ENCODE measurements around the gene SPATS2. TPM values are rescaled to one million over a fixed set of nuclear protein-coding genes. Genes with fewer than 3 reads are reported as not detected.

SPATS2 gene
- total and polyA plus RNA-seq, 11 donors, result 3.0 to 9.1 (median 5.7) TPM

GRCh38 chr12:49403971-49404450 lies 36.7 kb downstream of the SPATS2 start:
- no peak for DNase-seq
- Histone ChIP-seq H3K27me3 (no peaks in the 10 kb centered on the region), H3K27ac (no peak overlapping the region), H3K36me3 (no peaks in the 10 kb centered on the region), H3K4me3 (no peak overlapping the region), H3K9me3 (no peaks in the 10 kb centered on the region), H3K4me1 (no peaks in the 10 kb centered on the region)
- no peak for ATAC-seq
- 75 to 78% (median 76%) methylated on average over 5 of the region's 5 CpGs for WGBS, 4 donors
- intact Hi-C loops (cut with DNase I), result no loop called here
- no peak for TF ChIP-seq CTCF (IDR thresholded peaks at IDR 0.05)
- TF ChIP-seq POLR2A (IDR thresholded peaks at IDR 0.05), result no peak

DNA sequence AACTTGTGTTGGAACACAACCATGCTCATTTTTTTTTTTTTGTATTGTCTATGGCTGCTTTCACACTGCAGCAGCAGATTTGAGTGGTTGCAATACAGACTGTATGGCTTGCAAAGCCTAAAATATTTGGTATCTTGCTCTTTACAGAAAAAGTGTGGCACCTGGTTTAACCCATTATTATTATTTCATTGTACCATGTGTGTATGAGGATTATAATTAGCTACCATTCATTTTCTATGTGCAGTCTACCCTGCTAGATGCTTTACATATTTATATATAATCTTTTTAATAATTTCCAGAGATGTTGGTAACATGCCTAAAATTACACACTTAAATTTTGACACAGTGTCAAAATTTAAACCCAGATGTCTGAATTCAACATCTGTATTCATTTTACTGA lies 37.7 kb downstream of the SPATS2 start:
- Histone ChIP-seq H3K27ac (no peak overlapping the region), H3K36me3 (no peaks in the 10 kb centered on the region), H3K4me1 (no peaks in the 10 kb centered on the region), H3K9me3 (no peaks in the 10 kb centered on the region), H3K4me3 (no peak overlapping the region), H3K27me3 (no peaks in the 10 kb centered on the region)
- intact Hi-C loops (cut with DNase I), result no loop called here
- no peak for DNase-seq
- TF ChIP-seq POLR2A (IDR thresholded peaks at IDR 0.05) (no peak), CTCF (IDR thresholded peaks at IDR 0.05) (no peak)
- no peak for ATAC-seq

GRCh38 chr12:49410818-49411217 lies 43.6 kb downstream of the SPATS2 start:
- intact Hi-C loops (cut with DNase I), result no loop called here
- Histone ChIP-seq H3K27ac (no peak overlapping the region), H3K9me3 (no peaks in the 10 kb centered on the region), H3K27me3 (no peaks in the 10 kb centered on the region), H3K36me3 (no peaks in the 10 kb centered on the region), H3K4me1 (no peaks in the 10 kb centered on the region), H3K4me3 (no peak overlapping the region)
- ATAC-seq, result no peak
- TF ChIP-seq POLR2A (IDR thresholded peaks at IDR 0.05) (no peak), CTCF (IDR thresholded peaks at IDR 0.05) (no peak)
- DNase-seq, result no peak
- 91 to 97% (median 96%) methylated on average over 1 of the region's 1 CpG for WGBS, 4 donors

GRCh38 chr12:49413010-49413409 lies 45.7 kb downstream of the SPATS2 start:
- TF ChIP-seq POLR2A (IDR thresholded peaks at IDR 0.05) (no peak), CTCF (IDR thresholded peaks at IDR 0.05) (no peak)
- DNase-seq (no peak), ATAC-seq (no peak)
- intact Hi-C loops (cut with DNase I), result no loop called here
- Histone ChIP-seq H3K4me3 (no peak overlapping the region), H3K27me3 (no peaks in the 10 kb centered on the region), H3K9me3 (no peaks in the 10 kb centered on the region), H3K36me3 (no peaks in the 10 kb centered on the region), H3K27ac (no peak overlapping the region), H3K4me1 (no peaks in the 10 kb centered on the region)
- WGBS, 4 donors, result 93 to 95% (median 93%) methylated on average over 6 of the region's 6 CpGs

Data from heart left ventricle (tissue), 16 donors.